GM04503 (cell line): ENCODE data around the gene KNDC1.
"Not testable (repeated sequence)": the region's sequence is repeated elsewhere in the genome, so short reads cannot be mapped to it uniquely, and the experiment has no call there.

ENCODE experiments used
- DNase-seq: peaks from one replicate; pipeline ENCODE4 v3.0.0-alpha.2; 2012; ENCODE audit warnings: low read depth

KNDC1 gene

GRCh38 chr10:133162178-133162909, 2.3 kb downstream of the KNDC1 start:
- DNase-seq = no peak

GRCh38 chr10:133162910-133163856, 3.2 kb downstream of the KNDC1 start:
- no peak for DNase-seq

GRCh38 chr10:133163889-133164815, 4.1 kb downstream of the KNDC1 start:
- no peak for DNase-seq

- no peak for DNase-seq
These were observed 5.0 kb downstream of the KNDC1 start for GRCh38 chr10:133164816-133165555.

- no peak for DNase-seq
These were observed 5.8 kb downstream of the KNDC1 start for GRCh38 chr10:133165556-133166503.

- DNase-seq = no peak
These were observed 6.4 kb downstream of the KNDC1 start for GRCh38 chr10:133166504-133166827.

GRCh38 chr10:133166828-133167692, 7.0 kb downstream of the KNDC1 start:
- DNase-seq = no peak

- no peak for DNase-seq
These were observed 7.9 kb downstream of the KNDC1 start for GRCh38 chr10:133167693-133168616.

GRCh38 chr10:133168617-133169031, 8.6 kb downstream of the KNDC1 start:
- DNase-seq = no peak

- DNase-seq = no peak
These were observed 9.3 kb downstream of the KNDC1 start for GRCh38 chr10:133169173-133169947.

- no peak for DNase-seq
These were observed 10.1 kb downstream of the KNDC1 start for GRCh38 chr10:133170092-133170491.

GRCh38 chr10:133173860-133174640, 14.0 kb downstream of the KNDC1 start:
- no peak for DNase-seq

GRCh38 chr10:133174689-133175263, 14.8 kb downstream of the KNDC1 start:
- no peak for DNase-seq

- not testable (repeated sequence) for DNase-seq
These were observed 15.6 kb downstream of the KNDC1 start for GRCh38 chr10:133175624-133176023.

- no peak for DNase-seq
These were observed 16.5 kb downstream of the KNDC1 start for GRCh38 chr10:133176546-133176945.
